HUES48 (cell line): Measurements from ENCODE around the gene ANP32E.
"Not testable (repeated sequence)": the region's sequence is repeated elsewhere in the genome, so short reads cannot be mapped to it uniquely, and the experiment has no call there.

Experiments
- H3K27ac ChIP-seq: one replicate; pipeline ENCODE4 v1.7.0; 2013; ENCODE audit warnings: low read depth, low read length, inconsistent platforms
- H3K27me3 ChIP-seq: 2 replicates; pipeline ENCODE4 v1.6.1; 2013; ENCODE audit warnings: mild to moderate bottlenecking, low read length; ENCODE audit not compliant: control insufficient read depth, insufficient read depth
- H3K36me3 ChIP-seq: 2 replicates; pipeline ENCODE4 v1.6.1; 2013; ENCODE audit warnings: low read length; ENCODE audit not compliant: control insufficient read depth, insufficient read depth
- H3K4me1 ChIP-seq: 2 replicates; pipeline ENCODE4 v1.6.1; 2013; ENCODE audit warnings: mild to moderate bottlenecking, low read length; ENCODE audit not compliant: control insufficient read depth, insufficient read depth
- H3K4me3 ChIP-seq: 2 replicates; pipeline ENCODE4 v1.5.1; 2013; ENCODE audit warnings: mild to moderate bottlenecking, low read depth, low read length
- H3K9ac ChIP-seq: 2 replicates; pipeline ENCODE4 v1.6.1; 2013; ENCODE audit warnings: mild to moderate bottlenecking, low read depth, low read length, moderate library complexity
- H3K9me3 ChIP-seq: 2 replicates; pipeline ENCODE4 v1.6.1; 2013; ENCODE audit warnings: low read length; ENCODE audit not compliant: control insufficient read depth, insufficient read depth

The ANP32E gene

DNA sequence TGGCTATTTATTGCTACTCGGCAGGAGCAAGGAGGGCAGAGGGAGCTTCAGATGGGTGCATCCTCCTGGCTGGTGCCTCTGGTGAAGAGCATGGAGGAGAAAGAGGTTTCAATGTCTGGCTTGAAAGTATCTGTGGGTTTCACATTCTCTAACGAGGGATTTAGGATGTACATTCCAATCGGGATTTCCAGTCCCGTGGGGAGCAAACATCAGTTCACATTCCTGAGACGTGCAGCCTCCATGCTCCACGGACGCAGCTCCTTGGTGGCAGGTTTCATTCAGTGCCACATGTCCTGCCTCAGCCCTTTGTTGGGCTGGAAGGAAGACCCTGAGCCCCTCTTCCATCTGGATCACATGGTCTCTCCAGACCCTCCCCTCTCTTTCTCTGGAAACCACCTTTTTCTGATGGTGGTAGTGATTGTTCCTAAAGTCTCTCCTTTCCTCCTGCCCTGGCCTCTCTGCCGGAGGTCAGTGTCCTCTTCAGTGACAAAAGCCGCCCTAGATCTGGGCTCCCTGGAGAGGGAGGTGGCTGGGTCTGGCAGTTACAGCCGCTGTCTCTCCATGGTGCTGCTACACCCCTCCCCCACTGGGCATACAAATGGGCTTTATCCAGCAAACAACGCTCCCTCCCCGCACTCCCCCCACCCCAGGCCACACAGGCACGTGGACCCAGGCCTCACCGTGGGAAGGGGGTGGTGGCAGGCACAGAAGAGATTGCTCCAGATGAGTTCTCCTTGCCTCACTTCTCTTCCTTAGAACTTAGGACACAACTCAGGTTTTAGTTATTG is 20.8 kb upstream of the ANP32E start:
- peaks cover 36% of the 10 kb centered on the region for H3K4me1 ChIP-seq
- no peaks in the 10 kb centered on the region for H3K27me3 ChIP-seq
- peak overlapping the region; percentile 79 for H3K4me3 ChIP-seq
- H3K9me3 ChIP-seq = no peaks in the 10 kb centered on the region
- H3K9ac ChIP-seq = peak overlapping the region; percentile 69
- H3K27ac ChIP-seq = peak overlapping the region; percentile 93
- peaks cover 8% of the 10 kb centered on the region for H3K36me3 ChIP-seq

DNA sequence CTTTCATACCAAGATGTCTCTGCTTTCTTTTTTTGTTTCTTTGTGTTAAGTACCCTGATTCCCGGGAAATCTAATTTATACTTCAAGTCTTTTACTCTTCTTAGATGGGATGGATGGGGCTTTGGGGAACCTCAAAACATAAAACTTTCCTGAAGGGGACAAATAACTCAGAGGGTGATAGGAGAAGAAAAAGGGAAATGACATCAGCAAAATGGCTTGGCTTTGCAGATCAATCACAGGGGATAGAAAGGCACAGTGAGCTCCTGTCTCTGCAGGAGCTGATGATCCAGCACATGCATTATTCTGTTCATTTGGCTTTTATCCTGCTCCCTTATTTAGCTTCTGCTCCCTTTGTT is 20.3 kb upstream of the ANP32E start:
- no peaks in the 10 kb centered on the region for H3K9me3 ChIP-seq
- no peaks in the 10 kb centered on the region for H3K27me3 ChIP-seq
- H3K9ac ChIP-seq = peak overlapping the region; percentile 69
- peak overlapping the region; percentile 93 for H3K27ac ChIP-seq
- peaks cover 2% of the 10 kb centered on the region for H3K36me3 ChIP-seq
- peak overlapping the region; percentile 79 for H3K4me3 ChIP-seq
- H3K4me1 ChIP-seq = peaks cover 36% of the 10 kb centered on the region

DNA sequence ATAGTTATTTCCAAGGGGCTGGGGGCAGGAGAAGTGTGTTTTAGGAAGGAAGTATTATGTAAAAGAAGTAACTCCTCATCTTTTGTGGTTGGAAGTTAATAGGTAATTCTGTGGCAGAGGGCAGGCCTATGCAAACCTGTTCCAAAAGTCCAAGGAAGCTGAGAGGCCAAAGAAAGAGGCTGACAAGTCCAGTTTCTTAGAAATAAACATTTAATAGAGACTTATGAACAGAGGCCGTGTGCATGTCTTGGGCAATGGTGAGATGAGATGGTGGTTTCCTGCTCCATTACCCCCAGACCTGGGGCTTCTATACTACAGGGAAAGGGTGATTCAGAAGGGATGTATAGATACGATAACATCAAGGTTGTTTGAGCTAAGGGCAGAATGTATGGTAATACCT is 14.0 kb upstream of the ANP32E start:
- Histone ChIP-seq H3K36me3 (no peaks in the 10 kb centered on the region), H3K9me3 (no peaks in the 10 kb centered on the region), H3K4me1 (no peaks in the 10 kb centered on the region), H3K4me3 (no peak overlapping the region), H3K27ac (no peak overlapping the region), H3K27me3 (no peaks in the 10 kb centered on the region), H3K9ac (no peak overlapping the region)

DNA sequence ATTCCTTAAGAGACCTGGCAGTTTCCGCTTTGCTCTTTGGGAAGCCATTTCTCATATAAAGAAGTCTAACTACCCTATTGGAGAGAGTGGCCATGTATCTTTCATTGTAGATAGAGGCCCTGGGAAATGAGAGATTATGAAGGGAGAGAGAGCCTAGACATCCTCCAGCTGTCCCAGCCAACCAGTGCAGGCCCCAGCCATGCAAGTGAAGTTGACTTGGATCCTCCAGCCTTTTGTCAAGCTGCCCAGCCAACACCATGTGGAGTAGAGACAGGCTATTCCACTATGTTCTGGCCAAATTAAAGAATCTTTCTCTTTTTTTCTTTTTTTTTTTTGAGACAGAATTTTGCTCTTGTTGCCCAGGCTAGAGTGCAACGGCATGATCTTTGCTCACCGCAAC is 7.1 kb upstream of the ANP32E start:
- Histone ChIP-seq H3K27me3 (no peaks in the 10 kb centered on the region), H3K4me1 (no peaks in the 10 kb centered on the region), H3K36me3 (no peaks in the 10 kb centered on the region), H3K9me3 (no peaks in the 10 kb centered on the region), H3K9ac (no peak overlapping the region), H3K4me3 (no peak overlapping the region), H3K27ac (no peak overlapping the region)

DNA sequence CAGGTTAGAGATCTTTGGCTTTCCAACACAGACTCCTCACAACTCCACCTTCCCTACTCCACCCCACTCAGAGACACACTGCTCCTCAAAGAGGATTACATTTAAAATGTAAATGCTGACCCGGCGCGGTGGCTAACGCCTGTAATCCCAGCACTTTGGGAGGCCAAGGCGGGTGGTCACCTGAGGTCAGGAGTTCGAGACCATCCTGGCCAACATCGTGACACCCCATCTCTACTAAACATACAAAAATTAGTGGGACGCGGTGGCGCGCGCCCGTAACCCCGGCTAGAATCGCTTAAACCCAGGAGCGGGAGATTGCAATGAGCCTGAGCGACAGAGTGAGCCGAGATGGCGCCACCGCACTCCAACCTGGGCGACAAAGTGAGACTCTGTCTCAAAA is 1.8 kb upstream of the ANP32E start:
- Histone ChIP-seq H3K9me3 (no peaks in the 10 kb centered on the region), H3K27me3 (no peaks in the 10 kb centered on the region), H3K4me3 (no peak overlapping the region)

DNA sequence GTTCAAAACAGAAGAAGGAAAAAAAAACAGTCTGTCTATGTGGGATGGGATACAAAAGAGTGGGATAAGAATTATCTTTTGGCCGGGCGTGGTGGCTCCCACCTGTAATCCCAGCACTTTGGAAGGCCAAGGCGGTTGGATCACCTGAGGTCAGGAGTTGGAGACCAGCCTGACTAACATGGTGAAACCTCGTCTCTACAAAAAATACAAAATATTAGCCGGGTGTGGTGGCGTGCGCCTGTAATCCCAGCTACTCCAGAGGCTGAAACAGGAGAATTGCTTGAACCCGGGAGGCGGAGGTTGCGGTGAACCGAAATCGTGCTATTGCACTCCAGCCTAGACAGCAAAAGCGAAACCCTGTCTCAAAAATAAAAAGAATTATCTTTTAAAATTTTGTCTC is 1.3 kb upstream of the ANP32E start:
- H3K9me3 ChIP-seq, H3K9ac ChIP-seq, H3K27me3 ChIP-seq, H3K27ac ChIP-seq, H3K36me3 ChIP-seq, H3K4me3 ChIP-seq: not testable (repeated sequence)
- peaks cover 20% of the 10 kb centered on the region for H3K4me1 ChIP-seq

More for the DNA sequence above, 1.8 kb upstream of the ANP32E start:
- H3K27ac ChIP-seq = no peak overlapping the region
- H3K4me1 ChIP-seq = peaks cover 20% of the 10 kb centered on the region
- no peaks in the 10 kb centered on the region for H3K36me3 ChIP-seq
- no peak overlapping the region for H3K9ac ChIP-seq

DNA sequence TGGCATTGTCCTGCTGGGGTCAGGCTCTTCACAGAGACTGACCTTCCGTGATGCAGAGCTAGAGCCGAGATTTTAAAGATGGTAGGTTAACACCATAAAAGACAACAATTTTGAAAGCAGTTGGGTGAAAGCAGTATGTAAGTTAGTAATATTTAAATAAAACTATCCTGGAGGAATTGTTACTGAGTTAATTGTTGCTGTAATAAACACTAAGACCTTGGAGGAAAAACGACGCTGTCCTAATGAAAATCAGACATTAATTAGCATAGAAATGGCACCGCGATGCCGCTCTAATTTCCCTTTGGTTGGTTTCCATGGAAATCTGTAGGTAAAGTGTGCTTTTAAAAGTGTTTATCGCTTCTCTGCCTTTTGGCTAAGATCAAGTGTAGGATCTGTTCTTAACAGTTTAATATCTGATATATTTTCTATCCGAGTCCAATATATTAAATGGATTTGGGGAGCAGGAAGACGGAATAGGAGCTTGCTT is 745 bp upstream of the ANP32E start:
- Histone ChIP-seq H3K9ac (peak overlapping the region; percentile 88), H3K4me1 (peaks cover 20% of the 10 kb centered on the region), H3K4me3 (peak overlapping the region; percentile 80), H3K27ac (peak overlapping the region; percentile 97), H3K27me3 (no peaks in the 10 kb centered on the region), H3K9me3 (no peaks in the 10 kb centered on the region), H3K36me3 (peaks cover 2% of the 10 kb centered on the region)

DNA sequence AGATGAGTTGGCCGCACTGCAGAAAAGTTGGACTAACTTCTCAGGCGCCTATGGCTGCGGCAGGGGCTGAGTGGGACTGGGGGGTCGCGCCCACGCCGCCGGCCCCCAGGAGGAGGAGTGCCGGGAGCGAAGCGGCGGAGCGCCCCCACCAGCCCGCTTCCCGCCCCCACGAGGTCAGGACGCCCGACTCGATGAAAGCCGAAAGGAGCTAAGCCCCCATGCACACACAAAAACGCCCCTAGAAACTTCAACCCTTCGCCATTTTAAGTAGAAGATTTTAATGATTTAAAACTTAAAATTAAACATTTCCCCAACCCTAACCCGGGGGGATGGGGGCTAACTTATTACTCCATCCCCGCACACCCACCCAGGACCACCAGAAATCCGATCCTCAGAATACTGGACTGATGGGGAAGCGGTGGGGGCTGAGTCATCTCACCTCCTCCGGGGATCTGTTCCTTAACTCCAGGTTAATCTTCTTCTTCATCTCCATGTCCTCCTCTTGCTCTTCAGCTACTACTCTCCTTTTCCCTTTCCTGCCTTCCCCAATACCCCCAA is 539 bp downstream of the ANP32E start:
- H3K9ac ChIP-seq = peak overlapping the region; percentile 89
- peaks cover 20% of the 10 kb centered on the region for H3K4me1 ChIP-seq
- H3K9me3 ChIP-seq = no peaks in the 10 kb centered on the region

DNA sequence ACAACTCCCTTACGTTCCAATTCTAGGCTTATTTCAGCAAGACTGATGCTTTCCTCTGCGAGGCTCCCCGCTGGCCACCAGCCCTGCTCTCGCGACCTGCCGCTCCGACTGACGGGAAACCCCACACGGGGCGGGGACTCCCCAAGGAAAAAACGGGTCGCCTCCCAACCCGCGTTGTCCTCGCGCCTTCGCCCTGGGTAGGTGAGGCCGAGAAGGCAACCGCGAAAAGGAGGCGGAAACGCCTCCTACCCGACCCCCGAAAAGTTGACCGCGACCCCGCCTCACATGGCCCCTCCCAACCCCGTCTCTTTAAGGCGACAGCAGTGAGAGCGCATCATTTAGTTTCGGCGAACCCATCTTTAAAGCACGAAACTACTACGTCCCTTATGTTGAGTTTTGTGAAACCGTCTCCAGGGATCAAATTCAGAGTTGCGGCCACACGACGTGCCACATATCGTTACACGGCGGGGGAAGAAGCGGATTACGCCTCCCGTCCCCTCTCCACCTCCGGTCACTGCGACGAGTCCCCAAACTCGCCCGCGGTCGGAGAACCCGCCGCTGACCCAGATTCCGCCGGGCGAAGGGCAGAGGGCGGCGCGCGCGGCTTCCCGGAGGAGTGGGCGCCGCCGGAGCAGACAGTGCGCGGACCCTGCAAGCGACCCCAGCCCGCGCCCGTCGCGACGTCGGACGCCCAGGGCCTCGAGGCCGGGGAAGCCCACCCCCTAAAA is 1.2 kb downstream of the ANP32E start:
- H3K27ac ChIP-seq = peak overlapping the region; percentile 89
- H3K9me3 ChIP-seq = no peaks in the 10 kb centered on the region
- H3K9ac ChIP-seq = peak overlapping the region; percentile 89
- peaks cover 20% of the 10 kb centered on the region for H3K4me1 ChIP-seq
- no peaks in the 10 kb centered on the region for H3K27me3 ChIP-seq
- H3K4me3 ChIP-seq = peak overlapping the region; percentile 80
- peaks cover 19% of the 10 kb centered on the region for H3K36me3 ChIP-seq

More for the DNA sequence above, 539 bp downstream of the ANP32E start:
- H3K27ac ChIP-seq = peak overlapping the region; percentile 89
- peak overlapping the region; percentile 80 for H3K4me3 ChIP-seq
- peaks cover 13% of the 10 kb centered on the region for H3K36me3 ChIP-seq
- H3K27me3 ChIP-seq = no peaks in the 10 kb centered on the region

DNA sequence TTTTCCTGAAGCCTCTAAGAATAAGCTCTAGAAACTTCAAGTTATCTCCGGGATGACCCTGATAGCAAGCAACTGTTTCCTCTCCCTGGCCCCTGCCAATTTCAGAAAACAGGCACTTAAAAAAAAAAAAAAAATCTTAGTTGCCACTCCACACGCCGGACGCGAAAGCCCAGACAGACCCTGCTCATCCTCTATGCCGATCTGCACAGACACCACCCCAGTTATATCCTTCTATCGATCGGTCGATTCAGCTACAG is 1.7 kb downstream of the ANP32E start:
- no peaks in the 10 kb centered on the region for H3K9me3 ChIP-seq
- H3K4me1 ChIP-seq = peaks cover 20% of the 10 kb centered on the region
- H3K36me3 ChIP-seq = peaks cover 20% of the 10 kb centered on the region
- H3K4me3 ChIP-seq = peak overlapping the region; percentile 80
- H3K9ac ChIP-seq = peak overlapping the region; percentile 89
- no peaks in the 10 kb centered on the region for H3K27me3 ChIP-seq
- H3K27ac ChIP-seq = peak overlapping the region; percentile 89
